GM19240 (cell line): ENCODE data around the gene SLC30A5.

Source experiments
- DNase-seq: peaks from one replicate; pipeline ENCODE4 v3.0.0; 2011; ENCODE audit warnings: low spot score; ENCODE audit not compliant: insufficient read length

The SLC30A5 gene

GRCh38 chr5:69166686-69167492 is 73.1 kb downstream of the SLC30A5 start, which contains the start of gene CCNB1:
Gene CCNB1, plus strand, starts transcription at chr5:69167150. Its CDS starts 113 bp downstream, at chr5:69167263.
- peak; percentile 99 for DNase-seq

GRCh38 chr5:69167493-69167855 is 73.7 kb downstream of the SLC30A5 start:
- DNase-seq: no peak

GRCh38 chr5:69167929-69168328 is 74.1 kb downstream of the SLC30A5 start:
- DNase-seq: no peak

- no peak for DNase-seq
Observed at GRCh38 chr5:69170495-69170894, 76.7 kb downstream of the SLC30A5 start.

GRCh38 chr5:69170969-69171368 is 77.2 kb downstream of the SLC30A5 start:
- no peak for DNase-seq
